Heart right ventricle (tissue), 16 donors: ENCODE data around the gene CYB561. TPM values are rescaled to one million over a fixed set of nuclear protein-coding genes. Genes with fewer than 3 reads are reported as not detected.
A peak's percentile ranks its signal among the peaks of the same experiment; 100 is the strongest.

Experiments used
- ATAC-seq, 8 donors: fragments of 200-7000 bp; cut with Tn5 transposase; one replicate each; pipeline ENCODE4 v1.9.1; 2020; ENCODE audit warnings: mild to moderate bottlenecking in 8 of 8, moderate library complexity in 8 of 8, moderate number of reproducible peaks in 1 of 8
- DNase-seq, 2 donors: peaks; one replicate each; pipeline ENCODE4 v3.0.0-alpha.2; 2020
- H3K27ac ChIP-seq, 10 donors: fragments of 200-600 bp; sonication (generic) in 2 of 10; one replicate each; pipeline versions ENCODE4 v1.5.0 to v1.8.0; 2020 to 2022; ENCODE audit warnings: mild to moderate bottlenecking in 3 of 10
- H3K27me3 ChIP-seq, 7 donors: fragments of 200-600 bp; one replicate each; pipeline ENCODE4 v1.8.0; 2021 to 2022; ENCODE audit warnings: mild to moderate bottlenecking in 2 of 7
- H3K36me3 ChIP-seq, 9 donors: fragments of 200-600 bp; sonication (generic) in 1 of 9; one replicate each; pipeline versions ENCODE4 v1.5.0 to v1.8.0; 2020 to 2022; ENCODE audit warnings: mild to moderate bottlenecking in 2 of 9
- H3K4me1 ChIP-seq, 9 donors: fragments of 200-600 bp; sonication (generic) in 1 of 9; one replicate each; pipeline versions ENCODE4 v1.5.0 to v1.8.0; 2020 to 2022; ENCODE audit warnings: mild to moderate bottlenecking in 4 of 9
- H3K4me3 ChIP-seq, 10 donors: fragments of 200-600 bp; sonication (generic) in 2 of 10; one replicate each; pipeline versions ENCODE4 v1.5.0 to v1.8.0; 2020 to 2022; ENCODE audit warnings: mild to moderate bottlenecking in 7 of 10, moderate library complexity in 2 of 10
- H3K9me3 ChIP-seq, 11 donors: fragments of 200-600 bp in 10 of 11; sonication (generic) in 2 of 11; one replicate each; pipeline versions ENCODE4 v1.5.0 to v1.8.0; 2013 to 2022; ENCODE audit warnings: mild to moderate bottlenecking in 2 of 11, control low read depth in 1 of 11, moderate library complexity in 1 of 11
- CTCF ChIP-seq, 9 donors: fragments of 200-600 bp; sonication (generic) in 2 of 9; IDR thresholded peaks; one replicate each; pipeline versions ENCODE4 v1.5.0 to v1.8.0; 2021 to 2022; ENCODE audit warnings: antibody characterized with exemption in 9 of 9, mild to moderate bottlenecking in 5 of 9, moderate library complexity in 1 of 9
- WGBS, 2 donors: extraction: QIAGEN DNeasy Blood & Tissue Kit; methylation state at CpG; one replicate each; pipeline ENCODE4 v1.1.7; 2013; ENCODE audit warnings: inconsistent platforms in 1 of 2; 5-methylcytosine and 5-hydroxymethylcytosine counted together
- intact Hi-C, 10 donors: fragments of 100-400 bp; cut with DNase I; formaldehyde crosslinking; loops; one replicate each; pipeline versions ENCODE4 v1.11.1 to v1.14.2; 2022
- polyA plus RNA-seq, 2 donors: library from polyadenylated mRNA; stranded (reverse); fragments of 200-250 nt; gene quantifications; one replicate each; pipeline ENCODE4 v1.2.3, GENCODE V29; 2013
- total RNA-seq, 10 donors: library from RNA; stranded (reverse); fragmentation: NEBNext Ultra II Directional in 3 of 10; extraction: Animal tissue kit (Norgen Biotek cat#: 25700) in 3 of 10; gene quantifications; one replicate each; pipeline versions ENCODE4 v1.2.1 to v1.2.4, GENCODE V29; 2021 to 2023
- donor health status: Arrhythmogenic right ventricular cardiomyopathy.
- donor health status: ischemic (EF 13 %, LVEDD 7.1; RV severe dilation, severe dysfunction).
- donor health status: healthy with polysubstance abuse.
- donor health status: DM: no; HTN: yes; CAD: no.
- donor health status: DM: no; HTN: no; CAD: no.
- donor health status: ischemic (EF 25% LVEDD 6.9; RV normal size, moderate dysfunction).
- donor health status: ischemic (EF 25% LVEDD 5.7; RV mildly dilated, moderate dysfunction).
- donor health status: healthy.
- donor health status: DM: yes; HTN: yes; CAD: no.
- donor health status: Ischemic cardiomyopathy.
- donor health status: ischemic (EF 35%, LVEDD 5.7; RV mildly dilated, moderate dysfunction).
- donor health status: nonischemic (EF 11% LVEDD 7.7; RV severe dilation, severe dysfunction).
- donor health status: DM: yes; HTN: yes; CAD: no.
- donor health status: PGD.
- donor health status: ischemic (EF 29% LVEDD 5.4; RV normal size, mild dysfunction).
- donor health status: nonischemic (EF 23%, LVEDD 6.1; RV moderate dilation, normal function).

The CYB561 gene
- total and polyA plus RNA-seq, 12 donors, result 5.5 to 22.8 (median 8.5) TPM

GRCh38 chr17:63444457-63444856 lies 1.6 kb downstream of the CYB561 start:
- TF ChIP-seq CTCF (IDR thresholded peaks at IDR 0.05), result no peak
- intact Hi-C loops, result loop anchor here in 3 of 10 donors (5.0 kb wide), 1 partner anchor 33 kb away; the partner anchor contains the start of gene ACE (in 3 of the 3)
- H3K27ac ChIP-seq, result peak overlapping the region in 1 of 10 donors; percentile 41
- peaks cover 17 to 74% (median 59%) of the 10 kb centered on the region in 9 donors for H3K4me1 ChIP-seq
- 88 to 92% methylated on average over 3 of the region's 3 CpGs for WGBS, 2 donors
- no peak for ATAC-seq
- no peaks in the 10 kb centered on the region for H3K36me3 ChIP-seq
- H3K9me3 ChIP-seq, result no peaks in the 10 kb centered on the region
- no peak for DNase-seq
- H3K27me3 ChIP-seq, result no peaks in the 10 kb centered on the region
- H3K4me3 ChIP-seq, result no peak overlapping the region

- intact Hi-C loops, result loop anchor here in 3 of 10 donors (5.0 kb wide), 1 partner anchor 34 kb away; the partner anchor contains the start of gene ACE (in 3 of the 3)
- H3K36me3 ChIP-seq, result no peaks in the 10 kb centered on the region
- WGBS, 2 donors, result 77 to 84% methylated on average over 6 of the region's 6 CpGs
- TF ChIP-seq CTCF (IDR thresholded peaks at IDR 0.05), result no peak
- no peak overlapping the region for H3K4me3 ChIP-seq
- no peak overlapping the region for H3K27ac ChIP-seq
- DNase-seq (no peak), ATAC-seq (no peak)
- H3K4me1 ChIP-seq, result peaks cover 17 to 70% (median 56%) of the 10 kb centered on the region in 9 donors
- H3K9me3 ChIP-seq, result no peaks in the 10 kb centered on the region
- no peaks in the 10 kb centered on the region for H3K27me3 ChIP-seq
Measured at GRCh38 chr17:63443053-63443452, 3.1 kb downstream of the CYB561 start.

- no peaks in the 10 kb centered on the region for H3K27me3 ChIP-seq
- peaks cover 14 to 66% (median 51%) of the 10 kb centered on the region in 9 donors for H3K4me1 ChIP-seq
- WGBS, 2 donors, result 44 to 57% methylated on average over 11 of the region's 11 CpGs
- no peak overlapping the region for H3K4me3 ChIP-seq
- H3K27ac ChIP-seq, result peak overlapping the region in 2 of 10 donors; percentile 7 to 15
- H3K9me3 ChIP-seq, result no peaks in the 10 kb centered on the region
- H3K36me3 ChIP-seq, result no peaks in the 10 kb centered on the region
- peak in 2 of 8 donors; percentile 25 to 51 for ATAC-seq
- intact Hi-C loops, result loop anchor here in 3 of 10 donors (5.0 kb wide), 1 partner anchor 35 kb away; the partner anchor contains the start of gene ACE (in 3 of the 3)
- TF ChIP-seq CTCF (IDR thresholded peaks at IDR 0.05), result peak in 7 of 9 donors; percentile 15 to 53 (median 25)
- no peak for DNase-seq
Measured at GRCh38 chr17:63442549-63443035, 3.5 kb downstream of the CYB561 start.

GRCh38 chr17:63442074-63442473 lies 4.0 kb downstream of the CYB561 start:
- Histone ChIP-seq H3K27ac (peak overlapping the region in 2 of 10 donors; percentile 7 to 15), H3K36me3 (no peaks in the 10 kb centered on the region), H3K9me3 (no peaks in the 10 kb centered on the region), H3K4me1 (peaks cover 14 to 64% (median 50%) of the 10 kb centered on the region in 9 donors), H3K4me3 (no peak overlapping the region), H3K27me3 (no peaks in the 10 kb centered on the region)
- intact Hi-C loops, result loop anchor here in 3 of 10 donors (5.0 kb wide), 1 partner anchor 35 kb away; the partner anchor contains the start of gene ACE (in 3 of the 3)
- DNase-seq (no peak), ATAC-seq (no peak)
- no peak for TF ChIP-seq CTCF (IDR thresholded peaks at IDR 0.05)
- 86 to 88% methylated on average over 8 of the region's 8 CpGs for whole genome bisulfite sequencing, 2 donors
